Kidney epithelial cell (primary cell): ENCODE measurements around the gene CAVIN2. TPM values are rescaled to one million over a fixed set of nuclear protein-coding genes. Genes with fewer than 3 reads are reported as not detected.

Source experiments
- DNase-seq: peaks from one replicate; pipeline ENCODE4 v3.0.0-alpha.2; 2010; ENCODE audit warnings: low read depth
- H3K27me3 ChIP-seq: 2 replicates; pipeline ENCODE4 v1.6.0; 2011; ENCODE audit warnings: low read length; ENCODE audit not compliant: control insufficient read depth, insufficient read depth
- H3K36me3 ChIP-seq: 2 replicates; pipeline ENCODE4 v1.5.1; 2011; ENCODE audit warnings: low read length; ENCODE audit not compliant: control insufficient read depth, insufficient read depth
- H3K4me3 ChIP-seq: 2 replicates; pipeline ENCODE4 v1.5.1; 2011; ENCODE audit warnings: low read depth, mild to moderate bottlenecking, control low read depth, low read length
- CTCF ChIP-seq: IDR thresholded peaks from 2 replicates; pipeline ENCODE4 v1.5.1; 2011; ENCODE audit warnings: mild to moderate bottlenecking, moderate library complexity, low read length, control low read depth, inconsistent platforms; ENCODE audit not compliant: insufficient read depth, poor library complexity, severe bottlenecking
- total RNA-seq: library from RNA; depleted of rRNA; stranded (reverse); fragments of >200 nt; gene quantifications from 2 replicates; pipeline ENCODE4 v1.2.3, GENCODE V29; 2015

CAVIN2 gene
- total RNA-seq, 1 donor from 2014 or later = 0.21 TPM

GRCh38 chr2:191832668-191833067 lies 14.2 kb downstream of the CAVIN2 start:
- H3K27me3 ChIP-seq = no peaks in the 10 kb centered on the region
- no peak for DNase-seq
- H3K36me3 ChIP-seq = no peaks in the 10 kb centered on the region
- TF ChIP-seq CTCF = no peak
- no peak overlapping the region for H3K4me3 ChIP-seq

GRCh38 chr2:191831410-191831994 lies 15.4 kb downstream of the CAVIN2 start:
- no peaks in the 10 kb centered on the region for H3K27me3 ChIP-seq
- H3K36me3 ChIP-seq = no peaks in the 10 kb centered on the region
- no peak for DNase-seq
- TF ChIP-seq CTCF = no peak
- H3K4me3 ChIP-seq = no peak overlapping the region

- TF ChIP-seq CTCF = no peak
- H3K27me3 ChIP-seq = no peaks in the 10 kb centered on the region
- no peaks in the 10 kb centered on the region for H3K36me3 ChIP-seq
- H3K4me3 ChIP-seq = no peak overlapping the region
- DNase-seq = no peak
Observed at GRCh38 chr2:191824398-191824797, 22.5 kb downstream of the CAVIN2 start.

- DNase-seq = no peak
- no peaks in the 10 kb centered on the region for H3K36me3 ChIP-seq
- no peak for TF ChIP-seq CTCF
- H3K27me3 ChIP-seq = no peaks in the 10 kb centered on the region
- H3K4me3 ChIP-seq = no peak overlapping the region
Observed at GRCh38 chr2:191821078-191821477, 25.8 kb downstream of the CAVIN2 start.

GRCh38 chr2:191818725-191819350 lies 28.1 kb downstream of the CAVIN2 start:
- H3K27me3 ChIP-seq = no peaks in the 10 kb centered on the region
- no peaks in the 10 kb centered on the region for H3K36me3 ChIP-seq
- DNase-seq = no peak
- no peak for TF ChIP-seq CTCF
- no peak overlapping the region for H3K4me3 ChIP-seq

- no peak for TF ChIP-seq CTCF
- no peaks in the 10 kb centered on the region for H3K27me3 ChIP-seq
- DNase-seq = no peak
Observed at GRCh38 chr2:191818133-191818532, 28.8 kb downstream of the CAVIN2 start.

More at GRCh38 chr2:191818133-191818532, 28.8 kb downstream of the CAVIN2 start:
- no peaks in the 10 kb centered on the region for H3K36me3 ChIP-seq
- H3K4me3 ChIP-seq = no peak overlapping the region
